ENCODE measurements around the gene CISTR.

Gene CISTR

DNA sequence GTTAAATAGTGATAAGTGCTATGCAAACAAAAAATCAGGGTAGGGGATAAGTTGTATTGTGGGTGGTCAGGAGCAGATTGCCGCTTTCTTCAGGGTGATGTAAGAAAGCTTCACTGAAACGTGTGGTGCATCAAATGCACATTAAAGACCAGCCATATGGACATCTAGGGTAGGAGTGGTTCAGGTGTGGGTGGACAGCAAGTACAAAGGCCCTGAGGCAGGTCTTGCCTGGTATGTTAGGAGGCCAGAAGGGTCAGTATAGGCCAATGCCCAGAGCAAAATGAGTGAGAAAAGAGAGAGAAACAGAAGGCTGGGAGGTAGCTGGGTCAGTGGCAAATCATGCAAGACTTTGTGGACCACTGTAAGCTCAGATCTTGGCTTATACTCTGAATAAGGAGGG is 25.6 kb upstream of the CISTR start:
- TF ChIP-seq, protein P1, sequence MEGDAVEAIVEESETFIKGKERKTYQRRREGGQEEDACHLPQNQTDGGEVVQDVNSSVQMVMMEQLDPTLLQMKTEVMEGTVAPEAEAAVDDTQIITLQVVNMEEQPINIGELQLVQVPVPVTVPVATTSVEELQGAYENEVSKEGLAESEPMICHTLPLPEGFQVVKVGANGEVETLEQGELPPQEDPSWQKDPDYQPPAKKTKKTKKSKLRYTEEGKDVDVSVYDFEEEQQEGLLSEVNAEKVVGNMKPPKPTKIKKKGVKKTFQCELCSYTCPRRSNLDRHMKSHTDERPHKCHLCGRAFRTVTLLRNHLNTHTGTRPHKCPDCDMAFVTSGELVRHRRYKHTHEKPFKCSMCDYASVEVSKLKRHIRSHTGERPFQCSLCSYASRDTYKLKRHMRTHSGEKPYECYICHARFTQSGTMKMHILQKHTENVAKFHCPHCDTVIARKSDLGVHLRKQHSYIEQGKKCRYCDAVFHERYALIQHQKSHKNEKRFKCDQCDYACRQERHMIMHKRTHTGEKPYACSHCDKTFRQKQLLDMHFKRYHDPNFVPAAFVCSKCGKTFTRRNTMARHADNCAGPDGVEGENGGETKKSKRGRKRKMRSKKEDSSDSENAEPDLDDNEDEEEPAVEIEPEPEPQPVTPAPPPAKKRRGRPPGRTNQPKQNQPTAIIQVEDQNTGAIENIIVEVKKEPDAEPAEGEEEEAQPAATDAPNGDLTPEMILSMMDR (conservative IDR thresholded peaks at IDR 0.05; ENCODE audit: low read length): no peak
- no peak for DNase-seq (ENCODE audit: low read depth)
- H3K4me3 ChIP-seq (ENCODE audit: low read length): no peak overlapping the region

- H3K4me3 ChIP-seq (ENCODE audit: low read length): no peak overlapping the region
- no peak for DNase-seq (ENCODE audit: low read depth)
- TF ChIP-seq, protein P1 (conservative IDR thresholded peaks at IDR 0.05; ENCODE audit: low read length): no peak
Measured at GRCh38 chr12:53776872-53777271, 25.1 kb upstream of the CISTR start.

GRCh38 chr12:53775478-53776145 is 23.8 kb upstream of the CISTR start:
- no peak overlapping the region for H3K4me3 ChIP-seq (ENCODE audit: low read length)
- no peak for DNase-seq (ENCODE audit: low read depth)
- TF ChIP-seq, protein P1 (conservative IDR thresholded peaks at IDR 0.05; ENCODE audit: low read length): no peak

GRCh38 chr12:53770281-53770680 is 18.5 kb upstream of the CISTR start:
- TF ChIP-seq, protein P1 (conservative IDR thresholded peaks at IDR 0.05; ENCODE audit: low read length): no peak
- DNase-seq (ENCODE audit: low read depth): peak; percentile 98
- H3K4me3 ChIP-seq (ENCODE audit: low read length): no peak overlapping the region

GRCh38 chr12:53768976-53769375 is 17.2 kb upstream of the CISTR start:
- TF ChIP-seq, protein P1 (conservative IDR thresholded peaks at IDR 0.05; ENCODE audit: low read length): no peak
- DNase-seq (ENCODE audit: low read depth): no peak
- no peak overlapping the region for H3K4me3 ChIP-seq (ENCODE audit: low read length)

GRCh38 chr12:53766881-53767280 is 15.1 kb upstream of the CISTR start:
- H3K4me3 ChIP-seq (ENCODE audit: low read length): no peak overlapping the region
- peak; percentile 39 for DNase-seq (ENCODE audit: low read depth)
- TF ChIP-seq, protein P1 (conservative IDR thresholded peaks at IDR 0.05; ENCODE audit: low read length): no peak

- TF ChIP-seq, protein P1 (conservative IDR thresholded peaks at IDR 0.05; ENCODE audit: low read length): no peak
- no peak overlapping the region for H3K4me3 ChIP-seq (ENCODE audit: low read length)
- DNase-seq (ENCODE audit: low read depth): no peak
Measured at GRCh38 chr12:53765891-53766290, 14.1 kb upstream of the CISTR start.
